Breast epithelium (tissue), 3 donors: ENCODE results near the gene ITGB8.

Experiments
- CTCF ChIP-seq, 3 donors: fragments of 450-650 bp; IDR thresholded peaks; one replicate each; pipeline ENCODE4 v1.5.1; 2016 to 2017; ENCODE audit warnings: antibody characterized with exemption in 3 of 3, mild to moderate bottlenecking in 3 of 3, moderate library complexity in 3 of 3
- POLR2A ChIP-seq: fragments of 450-650 bp; IDR thresholded peaks from one replicate; pipeline ENCODE4 v1.6.1; 2016; ENCODE audit warnings: antibody characterized with exemption, mild to moderate bottlenecking, moderate library complexity
- POLR2AphosphoS5 ChIP-seq, 3 donors: sonication (generic); formaldehyde crosslinking; IDR thresholded peaks; one replicate each; pipeline ENCODE4 v1.6.1; 2017; ENCODE audit warnings: antibody characterized with exemption in 3 of 3

- no peak for TF ChIP-seq CTCF (IDR thresholded peaks at IDR 0.05)
- no peak for TF ChIP-seq POLR2A
- TF ChIP-seq POLR2AphosphoS5 (IDR thresholded peaks at IDR 0.05) = no peak
Measured at GRCh38 chr7:20394284-20394683, 63.6 kb downstream of the ITGB8 start.
